Muscle layer of colon (tissue), 2 donors: ENCODE data around the gene MYO1B.

Experiments used
- H3K27ac ChIP-seq: one replicate; pipeline ENCODE4 v1.7.0; 2013; ENCODE audit warnings: low read depth, mild to moderate bottlenecking, low read length, moderate library complexity
- H3K27me3 ChIP-seq, 2 donors: one replicate each; pipeline ENCODE4 v1.7.0; 2013; ENCODE audit warnings: low read length in 2 of 2, mild to moderate bottlenecking in 2 of 2; ENCODE audit not compliant: insufficient read depth in 2 of 2, control insufficient read depth in 1 of 2
- H3K36me3 ChIP-seq: one replicate; pipeline ENCODE4 v1.7.0; 2013; ENCODE audit warnings: mild to moderate bottlenecking, low read length; ENCODE audit not compliant: insufficient read depth
- H3K4me1 ChIP-seq: one replicate; pipeline ENCODE4 v1.7.0; 2013; ENCODE audit warnings: mild to moderate bottlenecking, low read length; ENCODE audit not compliant: insufficient read depth
- H3K4me3 ChIP-seq, 2 donors: one replicate each; pipeline ENCODE4 v1.7.0; 2013; ENCODE audit warnings: low read length in 2 of 2, low read depth in 1 of 2, mild to moderate bottlenecking in 1 of 2, moderate library complexity in 1 of 2
- H3K9ac ChIP-seq: one replicate; pipeline ENCODE4 v1.7.0; 2013; ENCODE audit warnings: low read length
- H3K9me3 ChIP-seq: one replicate; pipeline ENCODE4 v1.7.0; 2013; ENCODE audit warnings: mild to moderate bottlenecking, low read length
- donor health status: abdominal sarcoma.
- donor health status: Adenocarcinoma of cecum.

MYO1B gene

DNA sequence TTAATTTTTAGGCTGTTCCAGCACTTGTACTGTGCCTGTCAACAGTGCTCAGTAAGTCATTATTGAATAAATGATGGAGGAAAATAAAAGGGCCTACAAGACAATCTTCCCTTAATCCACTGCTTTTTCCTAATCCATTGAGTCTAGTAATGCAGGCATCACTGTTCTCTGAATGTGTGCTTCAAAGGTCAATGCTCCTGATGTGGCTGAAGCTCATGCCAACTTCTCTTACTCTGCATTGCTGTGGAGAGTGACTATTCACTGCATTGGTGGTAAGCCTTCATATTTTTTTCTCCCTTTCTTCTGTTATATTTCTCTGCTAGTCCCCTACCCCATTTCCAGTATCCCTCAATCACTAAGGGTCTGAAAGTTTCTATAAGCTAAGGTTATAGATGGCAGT lies 31.9 kb upstream of the MYO1B start:
- no peaks in the 10 kb centered on the region for H3K36me3 ChIP-seq
- peaks cover 5% of the 10 kb centered on the region for H3K4me1 ChIP-seq
- H3K9ac ChIP-seq = no peak overlapping the region
- no peaks in the 10 kb centered on the region for H3K9me3 ChIP-seq
- no peak overlapping the region for H3K27ac ChIP-seq
- no peak overlapping the region for H3K4me3 ChIP-seq
- no peaks in the 10 kb centered on the region for H3K27me3 ChIP-seq

DNA sequence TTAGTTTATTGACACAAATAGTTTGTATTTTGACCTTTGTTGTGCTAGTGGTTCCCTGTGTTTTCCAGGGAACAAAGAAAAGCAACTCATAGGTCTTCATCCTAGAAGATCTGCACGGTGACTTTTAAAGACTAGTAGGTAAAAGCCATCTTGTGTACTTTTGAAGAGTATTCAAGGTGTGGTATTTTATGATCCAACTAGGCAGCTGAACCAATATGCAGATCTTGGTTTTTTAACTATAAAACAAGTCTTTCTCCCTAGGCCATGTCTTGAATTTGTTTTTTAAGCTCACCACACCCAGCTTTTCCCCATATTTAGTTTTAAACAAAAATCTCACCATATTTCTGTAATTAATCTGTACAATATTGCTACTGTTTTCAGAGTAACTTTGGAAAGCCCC lies 30.0 kb upstream of the MYO1B start:
- Histone ChIP-seq H3K27me3 (no peaks in the 10 kb centered on the region), H3K4me3 (no peak overlapping the region), H3K9ac (no peak overlapping the region), H3K9me3 (no peaks in the 10 kb centered on the region), H3K36me3 (no peaks in the 10 kb centered on the region), H3K27ac (no peak overlapping the region), H3K4me1 (peaks cover 5% of the 10 kb centered on the region)

DNA sequence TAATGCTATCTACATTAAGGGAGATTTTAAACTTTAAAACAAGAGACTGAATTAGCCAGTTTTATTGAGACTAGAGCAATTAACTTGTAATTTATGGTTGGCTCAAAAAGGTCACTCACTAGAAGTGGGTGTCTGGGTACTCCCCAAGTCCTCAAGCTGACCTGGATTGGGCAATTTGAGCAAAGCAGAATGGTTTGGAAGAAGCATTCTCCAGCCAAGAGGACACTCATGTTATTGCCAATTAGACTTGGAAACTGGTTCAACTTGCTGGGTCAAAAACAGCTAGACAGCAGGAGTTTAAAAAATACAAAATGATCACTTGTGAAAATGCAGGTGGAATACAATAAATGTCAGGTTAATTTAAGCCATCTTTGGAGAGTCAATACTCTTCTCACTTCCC lies 29.5 kb upstream of the MYO1B start:
- Histone ChIP-seq H3K36me3 (no peaks in the 10 kb centered on the region), H3K27me3 (no peaks in the 10 kb centered on the region), H3K27ac (no peak overlapping the region), H3K9ac (no peak overlapping the region), H3K9me3 (no peaks in the 10 kb centered on the region), H3K4me3 (no peak overlapping the region), H3K4me1 (peaks cover 5% of the 10 kb centered on the region)

DNA sequence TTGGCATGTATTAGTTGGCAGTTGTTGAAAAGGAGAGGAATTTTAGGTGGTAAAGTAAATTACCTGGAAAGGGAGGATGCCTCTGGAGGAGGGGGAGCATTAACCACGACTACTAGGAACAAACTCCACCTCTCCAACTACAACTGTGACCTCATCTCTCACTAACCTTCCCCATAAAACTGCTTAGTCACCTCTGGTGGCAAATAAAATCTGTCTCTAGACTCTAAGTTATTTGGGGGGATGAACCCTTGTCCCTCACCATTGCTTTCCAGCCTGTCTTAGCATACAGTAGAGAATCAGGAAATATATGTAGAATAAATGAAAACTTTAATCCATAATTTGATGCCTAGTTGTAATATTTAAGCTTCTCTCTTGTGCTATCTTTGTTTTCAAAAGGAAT lies 27.6 kb upstream of the MYO1B start:
- no peak overlapping the region for H3K27ac ChIP-seq
- H3K36me3 ChIP-seq = no peaks in the 10 kb centered on the region
- H3K9me3 ChIP-seq = no peaks in the 10 kb centered on the region
- H3K4me1 ChIP-seq = peaks cover 5% of the 10 kb centered on the region
- no peak overlapping the region for H3K4me3 ChIP-seq
- no peak overlapping the region for H3K9ac ChIP-seq
- H3K27me3 ChIP-seq = no peaks in the 10 kb centered on the region

DNA sequence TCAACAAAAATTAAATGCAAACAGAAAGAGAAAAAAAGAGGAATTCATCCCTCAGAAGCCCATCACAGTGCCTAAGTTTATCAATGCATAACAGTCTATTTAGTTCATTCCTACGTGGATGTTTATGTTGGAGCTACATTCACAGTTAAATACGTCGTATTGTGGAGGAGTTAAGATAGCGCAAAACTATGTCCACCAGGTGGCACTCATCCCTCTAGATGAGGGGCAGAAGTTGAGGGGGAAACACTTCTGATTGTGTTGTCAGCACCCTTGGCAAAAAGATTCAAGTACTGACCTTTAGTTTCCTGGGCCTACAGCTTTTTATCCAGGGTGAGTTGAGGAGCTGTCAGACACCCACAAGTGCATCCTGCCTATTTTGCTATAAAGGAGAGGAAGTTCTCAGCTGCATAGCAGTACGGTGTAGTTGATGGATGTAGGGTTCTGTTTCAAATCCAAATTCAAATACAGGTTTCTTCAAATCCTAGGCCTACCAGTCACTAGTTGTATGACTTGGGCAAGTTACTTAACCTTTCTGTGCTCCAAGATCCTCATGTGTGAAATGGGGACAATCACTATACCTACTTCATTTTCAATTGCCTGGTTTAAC lies 26.8 kb upstream of the MYO1B start:
- no peaks in the 10 kb centered on the region for H3K36me3 ChIP-seq
- no peaks in the 10 kb centered on the region for H3K27me3 ChIP-seq
- H3K9ac ChIP-seq = no peak overlapping the region
- H3K9me3 ChIP-seq = no peaks in the 10 kb centered on the region
- H3K4me3 ChIP-seq = no peak overlapping the region
- no peak overlapping the region for H3K27ac ChIP-seq
- peaks cover 5% of the 10 kb centered on the region for H3K4me1 ChIP-seq

DNA sequence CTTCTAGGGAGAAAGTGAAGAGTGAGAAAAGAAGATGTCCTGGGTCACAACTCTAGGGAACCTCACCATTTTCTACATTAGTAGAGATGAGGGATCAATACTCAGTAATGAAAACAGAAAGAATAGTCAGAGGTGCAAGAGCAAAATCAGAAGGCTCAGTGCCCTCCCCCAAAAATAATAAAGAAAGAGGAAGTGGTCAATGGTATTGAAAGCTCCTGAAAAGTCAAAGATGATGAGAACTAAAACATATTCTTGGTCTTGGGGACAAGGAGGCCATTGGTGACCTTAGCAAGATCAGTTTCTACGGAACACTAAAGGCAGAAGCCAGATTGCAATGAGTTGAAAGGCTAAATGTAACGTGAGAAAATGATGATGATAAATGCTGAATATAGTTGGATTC lies 24.5 kb upstream of the MYO1B start:
- Histone ChIP-seq H3K9me3 (no peaks in the 10 kb centered on the region), H3K36me3 (no peaks in the 10 kb centered on the region), H3K27ac (no peak overlapping the region), H3K27me3 (no peaks in the 10 kb centered on the region), H3K4me3 (no peak overlapping the region), H3K4me1 (peaks cover 5% of the 10 kb centered on the region), H3K9ac (no peak overlapping the region)

DNA sequence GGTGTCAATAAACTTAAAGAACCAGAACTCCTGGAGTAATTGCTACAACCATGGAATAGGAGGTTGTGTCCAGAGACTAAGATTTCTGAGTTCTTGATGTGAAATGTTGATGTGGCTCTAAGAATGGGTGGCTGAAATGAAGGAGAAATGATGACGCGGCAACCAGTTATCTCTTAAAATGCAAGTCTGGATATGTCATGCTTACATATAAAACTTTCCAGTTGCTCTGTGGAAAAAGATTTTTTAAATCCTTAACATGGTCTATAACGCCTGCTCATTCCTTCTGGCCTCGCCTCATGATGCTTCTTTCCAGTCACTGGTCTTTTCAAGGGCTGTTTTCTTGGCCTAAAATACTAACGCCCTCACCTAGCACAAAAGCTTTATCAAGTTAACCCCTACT lies 23.5 kb upstream of the MYO1B start:
- H3K4me1 ChIP-seq = peaks cover 5% of the 10 kb centered on the region
- H3K36me3 ChIP-seq = no peaks in the 10 kb centered on the region
- no peaks in the 10 kb centered on the region for H3K27me3 ChIP-seq
- no peak overlapping the region for H3K27ac ChIP-seq
- H3K4me3 ChIP-seq = no peak overlapping the region
- no peaks in the 10 kb centered on the region for H3K9me3 ChIP-seq
- no peak overlapping the region for H3K9ac ChIP-seq

DNA sequence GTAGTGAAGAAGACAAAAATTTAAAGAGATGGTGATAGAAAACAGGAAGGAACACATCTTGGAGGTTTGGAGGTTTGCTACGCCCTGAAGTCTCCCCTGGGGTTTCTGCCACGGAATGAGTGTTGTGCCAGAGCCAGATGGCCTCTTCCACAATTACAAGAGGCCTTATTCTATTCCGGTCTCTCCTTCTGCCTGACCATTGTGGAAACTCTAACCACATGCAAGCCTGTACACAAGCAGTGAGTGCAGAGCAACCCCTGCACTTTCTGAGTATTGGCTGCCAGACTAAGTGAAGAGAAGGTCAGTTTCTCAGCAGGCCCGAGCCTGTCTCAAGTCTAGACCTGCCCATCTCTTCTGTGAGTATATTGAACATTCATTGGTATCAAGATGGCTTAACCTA lies 22.7 kb upstream of the MYO1B start:
- Histone ChIP-seq H3K27me3 (no peaks in the 10 kb centered on the region), H3K36me3 (no peaks in the 10 kb centered on the region), H3K4me3 (no peak overlapping the region), H3K4me1 (peaks cover 2% of the 10 kb centered on the region), H3K9ac (no peak overlapping the region), H3K9me3 (no peaks in the 10 kb centered on the region), H3K27ac (no peak overlapping the region)

DNA sequence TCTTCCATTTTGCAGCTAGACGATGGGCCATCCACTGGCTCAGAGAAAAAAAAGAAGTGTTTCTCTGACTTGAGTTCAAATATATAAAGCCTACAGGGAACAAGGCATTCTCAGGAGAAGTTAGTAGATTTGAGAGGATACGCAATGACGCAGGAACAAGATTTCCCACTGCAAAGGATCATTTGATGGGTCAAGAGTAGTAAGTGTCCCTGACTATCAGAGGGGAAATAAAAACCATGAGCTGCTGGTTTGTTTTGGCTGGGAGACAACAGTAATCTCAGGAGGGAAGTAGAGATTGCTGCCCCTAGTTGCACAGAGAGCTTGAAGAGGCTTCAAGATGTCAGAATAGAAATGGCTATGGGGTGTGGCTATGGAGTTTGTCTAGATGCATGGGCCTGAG lies 22.3 kb upstream of the MYO1B start:
- Histone ChIP-seq H3K9me3 (no peaks in the 10 kb centered on the region), H3K27me3 (no peaks in the 10 kb centered on the region), H3K9ac (no peak overlapping the region), H3K4me3 (no peak overlapping the region), H3K27ac (no peak overlapping the region), H3K4me1 (no peaks in the 10 kb centered on the region), H3K36me3 (no peaks in the 10 kb centered on the region)

DNA sequence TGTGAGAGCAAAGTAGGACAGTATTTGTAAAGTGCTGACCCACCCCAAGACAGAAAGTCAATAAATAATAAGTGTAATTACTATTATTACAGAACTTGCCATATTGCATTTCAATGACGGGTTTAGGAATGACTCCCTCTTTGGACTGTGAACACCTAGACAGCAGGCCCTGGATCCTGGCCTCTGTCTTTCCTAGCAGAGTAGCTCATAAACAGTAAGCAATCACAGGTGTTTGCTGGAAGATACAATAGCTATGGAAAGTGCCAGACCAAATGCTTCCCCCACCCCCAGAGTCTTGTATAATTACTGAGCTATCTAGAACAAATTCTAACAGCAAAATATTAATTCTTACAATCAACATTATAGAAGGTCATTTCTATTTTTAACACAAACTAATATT lies 20.1 kb upstream of the MYO1B start:
- H3K4me1 ChIP-seq = no peaks in the 10 kb centered on the region
- no peak overlapping the region for H3K9ac ChIP-seq
- no peak overlapping the region for H3K4me3 ChIP-seq
- H3K27me3 ChIP-seq = no peaks in the 10 kb centered on the region
- H3K27ac ChIP-seq = no peak overlapping the region
- H3K9me3 ChIP-seq = no peaks in the 10 kb centered on the region
- H3K36me3 ChIP-seq = no peaks in the 10 kb centered on the region

DNA sequence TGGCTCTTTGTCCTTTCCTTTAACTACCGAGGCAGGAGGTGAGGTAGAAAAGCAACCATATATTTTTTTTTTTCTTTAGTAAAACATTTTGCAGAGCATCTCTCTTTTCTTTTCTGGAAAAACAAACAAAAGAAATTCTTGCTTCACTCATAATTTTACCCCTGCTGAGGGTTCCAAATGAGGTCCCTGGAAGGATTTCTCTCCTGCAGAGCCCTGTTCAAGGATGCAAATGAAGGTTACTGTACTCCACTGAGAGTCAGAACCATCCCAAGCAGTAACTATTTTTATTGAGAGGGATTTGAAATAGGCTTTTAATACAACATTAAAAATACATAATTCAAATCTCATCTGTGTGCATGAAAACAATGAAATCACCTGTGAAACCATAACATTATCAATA lies 19.5 kb upstream of the MYO1B start:
- Histone ChIP-seq H3K9me3 (no peaks in the 10 kb centered on the region), H3K4me3 (no peak overlapping the region), H3K4me1 (no peaks in the 10 kb centered on the region), H3K27ac (no peak overlapping the region), H3K36me3 (no peaks in the 10 kb centered on the region), H3K27me3 (no peaks in the 10 kb centered on the region), H3K9ac (no peak overlapping the region)

DNA sequence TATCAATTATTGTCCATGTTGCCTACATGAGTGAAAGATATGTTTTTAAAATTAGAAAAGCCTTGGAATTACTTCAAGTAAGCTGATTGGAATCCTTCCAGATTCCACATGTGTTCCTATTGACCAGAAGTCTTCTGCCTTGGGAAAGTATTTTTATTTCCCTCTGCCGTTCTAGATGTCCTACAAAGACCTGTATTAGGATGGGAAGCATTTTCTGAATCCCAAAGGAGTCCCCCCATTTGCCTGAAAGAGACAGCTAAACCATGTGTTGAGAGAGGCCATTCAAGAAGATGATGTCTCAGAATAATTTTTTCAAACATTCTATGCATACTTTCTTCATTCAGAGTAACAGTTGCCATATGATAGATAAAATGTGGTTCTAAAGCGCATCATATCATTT lies 19.0 kb upstream of the MYO1B start:
- Histone ChIP-seq H3K9me3 (no peaks in the 10 kb centered on the region), H3K36me3 (no peaks in the 10 kb centered on the region), H3K4me3 (no peak overlapping the region), H3K4me1 (no peaks in the 10 kb centered on the region), H3K27ac (no peak overlapping the region), H3K9ac (no peak overlapping the region), H3K27me3 (no peaks in the 10 kb centered on the region)
